ENCODE data around the gene CD300A. TPM values are rescaled to one million over a fixed set of nuclear protein-coding genes. Genes with fewer than 3 reads are reported as not detected.

The CD300A gene
- total RNA-seq, 1 experiment from 2014 or later, result not detected

- no peaks in the 10 kb centered on the region for H3K9me2 ChIP-seq (replicated peaks; ENCODE audit: low read length)
- CTCF ChIA-PET, result interaction anchor here (0.6 kb wide), 1 partner anchor 92 kb away, joined by 4 read pairs; no protein-coding TSS in a partner anchor
These were observed 56.1 kb downstream of the CD300A start for GRCh38 chr17:74522381-74523105.

GRCh38 chr17:74523308-74523707 lies 56.9 kb downstream of the CD300A start:
- H3K9me2 ChIP-seq (replicated peaks; ENCODE audit: low read length), result no peaks in the 10 kb centered on the region
- no peaks in the 10 kb centered on the region for H3F3A ChIP-seq (ENCODE audit: low read length, unreplicated experiment)
- H3K27me3 ChIP-seq (ENCODE audit: low read length), result peaks cover 69% of the 10 kb centered on the region
- CTCF ChIA-PET, result no interaction called here
- no peaks in the 10 kb centered on the region for H3K36me3 ChIP-seq (ENCODE audit: low read depth, low read length)
- H3K4me3 ChIP-seq (ENCODE audit: low read length), result no peak overlapping the region
- no peak overlapping the region for H2AFZ ChIP-seq (ENCODE audit: low read length)
- no peak for ATAC-seq
- no peaks in the 10 kb centered on the region for H4K20me1 ChIP-seq (ENCODE audit: low read length)
- no peak overlapping the region for H3K27ac ChIP-seq (ENCODE audit: low read length)
- DNase-seq, result no peak
- TF ChIP-seq EZH2phosphoT487 (IDR thresholded peaks at IDR 0.05; ENCODE audit: borderline replicate concordance, low read length) (no peak), EZH2 (IDR thresholded peaks at IDR 0.05; ENCODE audit: low read length, unreplicated experiment) (no peak), CTCF (conservative IDR thresholded peaks at IDR 0.05; ENCODE audit: low read depth, low read length) (no peak)
- no peaks in the 10 kb centered on the region; the same call in 1 of the 2 replicates for H3K4me1 ChIP-seq (ENCODE audit: insufficient read depth, low read length)
- no peak overlapping the region for H3K9ac ChIP-seq (ENCODE audit: low read length)
- no peak overlapping the region for H3K4me2 ChIP-seq (ENCODE audit: low read length)
- H3K79me2 ChIP-seq (ENCODE audit: low read length), result no peaks in the 10 kb centered on the region
- intact Hi-C loops (cut with micrococcal nuclease), result no loop called here
- no peaks in the 10 kb centered on the region for H3K9me3 ChIP-seq (ENCODE audit: low read length)
- BruUV-seq (replicated peaks), result no TSS peak
- POLR2A ChIA-PET (ENCODE audit: unreplicated experiment), result no interaction called here

More at GRCh38 chr17:74522381-74523105, 56.1 kb downstream of the CD300A start:
- BruUV-seq (replicated peaks), result no TSS peak
- no peaks in the 10 kb centered on the region for H4K20me1 ChIP-seq (ENCODE audit: low read length)
- H2AFZ ChIP-seq (ENCODE audit: low read length), result no peak overlapping the region
- ATAC-seq (no peak), DNase-seq (no peak)
- H3K9ac ChIP-seq (ENCODE audit: low read length), result no peak overlapping the region
- H3K27ac ChIP-seq (ENCODE audit: low read length), result no peak overlapping the region
- H3K4me2 ChIP-seq (ENCODE audit: low read length), result no peak overlapping the region
- H3K9me3 ChIP-seq (ENCODE audit: low read length), result no peaks in the 10 kb centered on the region
- H3K4me3 ChIP-seq (ENCODE audit: low read length), result no peak overlapping the region
- no peak for TF ChIP-seq EZH2phosphoT487 (IDR thresholded peaks at IDR 0.05; ENCODE audit: borderline replicate concordance, low read length)
- no peak for TF ChIP-seq EZH2 (IDR thresholded peaks at IDR 0.05; ENCODE audit: low read length, unreplicated experiment)
- TF ChIP-seq CTCF (conservative IDR thresholded peaks at IDR 0.05; ENCODE audit: low read depth, low read length), result no peak
- H3K4me1 ChIP-seq (ENCODE audit: insufficient read depth, low read length), result no peaks in the 10 kb centered on the region; the same call in 1 of the 2 replicates
- intact Hi-C loops (cut with micrococcal nuclease), result no loop called here
- H3K36me3 ChIP-seq (ENCODE audit: low read depth, low read length), result no peaks in the 10 kb centered on the region
- POLR2A ChIA-PET (ENCODE audit: unreplicated experiment), result no interaction called here
- no peaks in the 10 kb centered on the region for H3F3A ChIP-seq (ENCODE audit: low read length, unreplicated experiment)
- peaks cover 62% of the 10 kb centered on the region for H3K27me3 ChIP-seq (ENCODE audit: low read length)
- no peaks in the 10 kb centered on the region for H3K79me2 ChIP-seq (ENCODE audit: low read length)
